Activated CD4-positive, alpha-beta memory T cell treated with anti-CD3 and anti-CD28 coated beads, Interleukin-2, amount 10 ng/mL, durations not matched to agents 7 days and 5 days (primary cell): ENCODE results near the gene MYD88. TPM values are rescaled to one million over a fixed set of nuclear protein-coding genes. Genes with fewer than 3 reads are reported as not detected.

Experiments
- CTCF ChIA-PET: fragments of 350-600 bp; sonication (Branson Sonifier 250); formaldehyde crosslinking; loops from one replicate; lab custom pipeline; 2021; ENCODE audit warnings: antibody characterized with exemption, inconsistent platforms; lab: Charles Lee
- POLR2A ChIA-PET: fragments of 350-600 bp; sonication (Branson Sonifier 250); formaldehyde crosslinking; loops from one replicate; lab custom pipeline; 2021; ENCODE audit warnings: antibody characterized with exemption; lab: Charles Lee
- DNase-seq: peaks from one replicate; pipeline ENCODE4 v3.0.0-alpha.2; 2020
- H3K27ac Mint-ChIP-seq: one replicate; pipeline ENCODE4 v1.8.0; 2021; ENCODE audit warnings: mild to moderate bottlenecking, mixed read lengths
- H3K27me3 Mint-ChIP-seq: one replicate; pipeline ENCODE4 v1.8.0; 2021; ENCODE audit warnings: mixed read lengths
- H3K36me3 Mint-ChIP-seq: one replicate; pipeline ENCODE4 v1.8.0; 2021; ENCODE audit warnings: low read depth, mixed read lengths
- H3K4me1 Mint-ChIP-seq: one replicate; pipeline ENCODE4 v1.8.0; 2021; ENCODE audit warnings: mixed read lengths
- H3K4me3 Mint-ChIP-seq: one replicate; pipeline ENCODE4 v1.8.0; 2021; ENCODE audit warnings: mild to moderate bottlenecking, mixed read lengths
- H3K9me3 Mint-ChIP-seq: one replicate; pipeline ENCODE4 v1.8.0; 2021; ENCODE audit warnings: mixed read lengths
- total RNA-seq, 2 experiments: library from RNA; stranded (reverse); gene quantifications; one replicate each; pipeline ENCODE4 v1.2.3, GENCODE V29; 2021

Gene MYD88
- total RNA-seq, 2 experiments from 2014 or later: 87.9 to 91.3 TPM

- DNase-seq: no peak
- H3K4me3 Mint-ChIP-seq: no peak overlapping the region
Observed at GRCh38 chr3:38124324-38125122, 13.9 kb upstream of the MYD88 start.

GRCh38 chr3:38125305-38126120 lies 12.9 kb upstream of the MYD88 start:
- H3K4me3 Mint-ChIP-seq: no peak overlapping the region
- POLR2A ChIA-PET: interaction anchor here (1.2 kb wide), 1 partner anchor 11 kb away, joined by 4 read pairs; the partner anchor contains the start of gene ACAA1
- CTCF ChIA-PET: interaction anchor here (1.2 kb wide), 1 partner anchor 221 kb away, joined by 3 read pairs; the partner anchor contains the start of gene XYLB
- no peaks in the 10 kb centered on the region for H3K27me3 Mint-ChIP-seq
- no peak for DNase-seq
- no peaks in the 10 kb centered on the region for H3K4me1 Mint-ChIP-seq
- H3K36me3 Mint-ChIP-seq: peaks cover 73% of the 10 kb centered on the region
- no peaks in the 10 kb centered on the region for H3K9me3 Mint-ChIP-seq
- H3K27ac Mint-ChIP-seq: no peak overlapping the region

More at GRCh38 chr3:38124324-38125122, 13.9 kb upstream of the MYD88 start:
- ChIA-PET CTCF (interaction anchor here (0.8 kb wide), 1 partner anchor 190 kb away, joined by 3 read pairs; no protein-coding TSS in a partner anchor), POLR2A (no interaction called here)
- H3K27me3 Mint-ChIP-seq: no peaks in the 10 kb centered on the region
- H3K4me1 Mint-ChIP-seq: no peaks in the 10 kb centered on the region
- H3K27ac Mint-ChIP-seq: no peak overlapping the region
- peaks cover 72% of the 10 kb centered on the region for H3K36me3 Mint-ChIP-seq
- H3K9me3 Mint-ChIP-seq: no peaks in the 10 kb centered on the region

- Mint-ChIP-seq H3K27me3 (no peaks in the 10 kb centered on the region), H3K4me3 (no peak overlapping the region), H3K9me3 (no peaks in the 10 kb centered on the region), H3K36me3 (peaks cover 73% of the 10 kb centered on the region), H3K4me1 (no peaks in the 10 kb centered on the region), H3K27ac (no peak overlapping the region)
- ChIA-PET POLR2A (interaction anchor here (1.2 kb wide), 1 partner anchor 10 kb away, joined by 4 read pairs; the partner anchor contains the start of gene ACAA1), CTCF (interaction anchor here (1.2 kb wide), 1 partner anchor 221 kb away, joined by 3 read pairs; the partner anchor contains the start of gene XYLB)
- DNase-seq: no peak
Observed at GRCh38 chr3:38126121-38126892, 12.2 kb upstream of the MYD88 start.

GRCh38 chr3:38127611-38128302 lies 10.7 kb upstream of the MYD88 start:
- ChIA-PET CTCF (no interaction called here), POLR2A (interaction anchor here (1.4 kb wide), 1 partner anchor 9 kb away, joined by 6 read pairs; the partner anchor contains the start of gene ACAA1)
- no peak for DNase-seq
- Mint-ChIP-seq H3K27me3 (no peaks in the 10 kb centered on the region), H3K4me3 (no peak overlapping the region), H3K36me3 (peaks cover 77% of the 10 kb centered on the region), H3K4me1 (peaks cover 3% of the 10 kb centered on the region), H3K27ac (no peak overlapping the region), H3K9me3 (no peaks in the 10 kb centered on the region)

GRCh38 chr3:38128303-38128655 lies 10.2 kb upstream of the MYD88 start:
- CTCF ChIA-PET: no interaction called here
- Mint-ChIP-seq H3K4me1 (peaks cover 8% of the 10 kb centered on the region), H3K9me3 (no peaks in the 10 kb centered on the region), H3K27me3 (no peaks in the 10 kb centered on the region), H3K27ac (no peak overlapping the region), H3K4me3 (no peak overlapping the region), H3K36me3 (peaks cover 77% of the 10 kb centered on the region)
- no peak for DNase-seq
- POLR2A ChIA-PET: interaction anchor here (1.4 kb wide), 1 partner anchor 9 kb away, joined by 6 read pairs; the partner anchor contains the start of gene ACAA1

- ChIA-PET CTCF (no interaction called here), POLR2A (interaction anchor here (1.4 kb wide), 1 partner anchor 8 kb away, joined by 6 read pairs; the partner anchor contains the start of gene ACAA1)
- Mint-ChIP-seq H3K36me3 (peaks cover 83% of the 10 kb centered on the region), H3K4me3 (no peak overlapping the region), H3K27me3 (no peaks in the 10 kb centered on the region), H3K9me3 (no peaks in the 10 kb centered on the region), H3K27ac (no peak overlapping the region), H3K4me1 (peaks cover 12% of the 10 kb centered on the region)
- no peak for DNase-seq
Observed at GRCh38 chr3:38129058-38129457, 9.4 kb upstream of the MYD88 start.

GRCh38 chr3:38130631-38131065 lies 7.8 kb upstream of the MYD88 start:
- Mint-ChIP-seq H3K4me3 (no peak overlapping the region), H3K4me1 (peaks cover 27% of the 10 kb centered on the region), H3K36me3 (peaks cover 77% of the 10 kb centered on the region), H3K27me3 (no peaks in the 10 kb centered on the region), H3K9me3 (no peaks in the 10 kb centered on the region), H3K27ac (no peak overlapping the region)
- DNase-seq: no peak
- ChIA-PET POLR2A (interaction anchor here (3.8 kb wide), 1 partner anchor 34 kb away, joined by 13 read pairs; the partner anchor contains the start of gene OXSR1), CTCF (interaction anchor here (2.2 kb wide), 1 partner anchor 215 kb away, joined by 8 read pairs; the partner anchor contains the start of gene XYLB)

GRCh38 chr3:38131621-38132369 lies 6.7 kb upstream of the MYD88 start:
- H3K36me3 Mint-ChIP-seq: peaks cover 75% of the 10 kb centered on the region

GRCh38 chr3:38133209-38133556 lies 5.3 kb upstream of the MYD88 start:
- Mint-ChIP-seq H3K9me3 (no peaks in the 10 kb centered on the region), H3K4me1 (peaks cover 44% of the 10 kb centered on the region), H3K36me3 (peaks cover 66% of the 10 kb centered on the region), H3K27me3 (no peaks in the 10 kb centered on the region), H3K4me3 (no peak overlapping the region), H3K27ac (no peak overlapping the region)
- no peak for DNase-seq
- POLR2A ChIA-PET: interaction anchor here (0.9 to 3.8 kb wide), 2 partner anchors 32 to 40 kb away, joined by 3 to 13 read pairs; partner anchors contain the start of gene OXSR1
- CTCF ChIA-PET: interaction anchor here (2.6 kb wide), 1 partner anchor 31 kb away, joined by 12 read pairs; no protein-coding TSS in a partner anchor

More at GRCh38 chr3:38131621-38132369, 6.7 kb upstream of the MYD88 start:
- Mint-ChIP-seq H3K27ac (no peak overlapping the region), H3K4me3 (no peak overlapping the region), H3K9me3 (no peaks in the 10 kb centered on the region), H3K27me3 (no peaks in the 10 kb centered on the region), H3K4me1 (peaks cover 33% of the 10 kb centered on the region)
- CTCF ChIA-PET: interaction anchor here (2.2 to 2.6 kb wide), 2 partner anchors 32 to 214 kb away, joined by 8 to 12 read pairs; partner anchors contain the start of gene XYLB
- POLR2A ChIA-PET: interaction anchor here (3.8 kb wide), 1 partner anchor 33 kb away, joined by 13 read pairs; the partner anchor contains the start of gene OXSR1
- DNase-seq: peak; percentile 32

GRCh38 chr3:38133557-38134405 lies 4.7 kb upstream of the MYD88 start:
- Mint-ChIP-seq H3K9me3 (no peaks in the 10 kb centered on the region), H3K4me1 (peaks cover 46% of the 10 kb centered on the region), H3K4me3 (no peak overlapping the region), H3K36me3 (peaks cover 64% of the 10 kb centered on the region), H3K27me3 (no peaks in the 10 kb centered on the region), H3K27ac (no peak overlapping the region)
- DNase-seq: no peak
- CTCF ChIA-PET: interaction anchor here (2.6 kb wide), 1 partner anchor 30 kb away, joined by 12 read pairs; no protein-coding TSS in a partner anchor
- POLR2A ChIA-PET: interaction anchor here (0.9 to 3.8 kb wide), 2 partner anchors 31 to 39 kb away, joined by 3 to 13 read pairs; partner anchors contain the start of gene OXSR1
